Measurements from ENCODE around the gene CARS1. TPM values are rescaled to one million over a fixed set of nuclear protein-coding genes. Genes with fewer than 3 reads are reported as not detected.

The CARS1 gene
- total and polyA plus RNA-seq, 2 of the 4 experiments (the other 2 are of a cell fraction): 72.7 to 78.3 TPM

DNA sequence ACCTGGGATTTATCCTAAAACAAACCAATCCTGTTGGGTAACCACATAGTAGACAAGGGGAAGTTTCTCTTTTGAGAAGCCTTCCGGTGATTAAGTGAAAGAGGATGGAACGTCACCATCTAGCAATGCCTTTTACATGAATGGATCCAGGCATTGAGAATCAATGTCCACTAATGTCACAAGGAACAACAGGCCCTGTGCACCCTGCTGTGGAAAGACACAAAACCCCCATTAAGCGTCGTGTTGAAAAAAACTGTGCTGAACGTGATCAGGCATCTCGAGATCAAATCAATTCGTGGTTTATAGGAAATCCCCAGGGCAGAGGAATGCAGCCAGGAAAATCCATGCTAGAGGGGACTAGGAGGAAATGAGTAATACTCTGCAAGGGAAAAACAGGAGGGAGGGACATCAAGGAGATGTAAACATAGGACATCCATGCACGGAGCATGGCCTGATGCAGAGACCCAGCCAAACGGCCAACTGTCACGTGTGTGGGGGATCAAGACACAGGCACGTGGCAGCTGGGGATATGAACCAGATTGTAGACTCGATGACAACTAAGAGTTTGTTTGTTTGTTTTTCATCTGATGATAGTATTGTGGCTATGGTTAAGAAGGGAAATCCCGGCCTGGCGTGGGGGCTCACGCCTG is 38.6 kb upstream of the CARS1 start:
- Histone ChIP-seq H4K5ac (ENCODE audit: low read depth, low read length) (peak overlapping the region; percentile 74), H3K27me3 (ENCODE audit: control insufficient read depth, insufficient read depth, low read length) (no peaks in the 10 kb centered on the region), H3K14ac (replicated peaks; ENCODE audit: low read depth, low read length) (peak overlapping the region; percentile 84), H3K27ac (ENCODE audit: insufficient read depth, low read length) (peak overlapping the region; percentile 82), H2AK5ac (ENCODE audit: low read depth, low read length) (peak overlapping the region; percentile 67), H3K4me3 (ENCODE audit: insufficient read depth, low read depth, low read length) (peak overlapping the region; percentile 14; the same call in 1 of the 2 replicates), H2BK120ac (ENCODE audit: low read depth, low read length) (peak overlapping the region; percentile 95), H3K4me2 (ENCODE audit: low read depth, low read length) (peak overlapping the region; percentile 87), H3K9ac (ENCODE audit: low read depth, low read length) (no peak overlapping the region), H3K4ac (ENCODE audit: low read depth, low read length) (peak overlapping the region; percentile 92), H4K20me1 (ENCODE audit: insufficient read depth, low read length) (peaks cover 8% of the 10 kb centered on the region), H2BK20ac (ENCODE audit: low read depth, low read length) (peak overlapping the region; percentile 87; the same call in 1 of the 2 replicates), H2AK9ac (replicated peaks; ENCODE audit: low read depth, low read length, poor library complexity) (peak overlapping the region; percentile 48), H3K79me1 (ENCODE audit: low read depth in 1 of 2, low read length in 2 of 2) (peaks cover 0 to 15% of the 10 kb centered on the region in 2 experiments; a peak in 1 of 4 replicates), H4K91ac (ENCODE audit: insufficient read depth, low read depth, low read length) (peak overlapping the region; percentile 80), H3K18ac (ENCODE audit: low read depth, low read length) (peak overlapping the region; percentile 84), H2AFZ (replicated peaks; ENCODE audit: low read length, poor library complexity) (peak overlapping the region; percentile 80), H4K8ac (ENCODE audit: low read depth in 2 of 2, low read length in 2 of 2) (peak overlapping the region; percentile 5 to 86; a peak in 3 of 4 replicates), H3K23ac (ENCODE audit: low read depth, low read length) (peak overlapping the region; percentile 95; the same call in 1 of the 2 replicates), H3K9me3 (ENCODE audit: control insufficient read depth, insufficient read depth, low read length) (no peaks in the 10 kb centered on the region), H2BK5ac (ENCODE audit: low read depth, low read length, poor library complexity, severe bottlenecking) (peak overlapping the region; percentile 96), H3K56ac (ENCODE audit: extremely low read depth, insufficient read depth, low read length) (peak overlapping the region; percentile 61), H3K4me1 (ENCODE audit: control insufficient read depth, insufficient read depth, low read length) (peaks cover 9% of the 10 kb centered on the region), H2BK15ac (ENCODE audit: low read depth, low read length) (peak overlapping the region; percentile 68; the same call in 2 of the 3 replicates), H3K36me3 (ENCODE audit: control insufficient read depth, insufficient read depth, low read length) (peaks cover 50% of the 10 kb centered on the region), H3K9me1 (ENCODE audit: insufficient read depth, low read length) (no peaks in the 10 kb centered on the region)
- in situ Hi-C loops (cut with MboI; ENCODE audit: low sequenced_read_pairs): no loop called here
- no TSS peak for BruUV-seq (replicated peaks)
- ChIA-PET POLR2A (ENCODE audit: unreplicated experiment) (interaction anchor here (0.6 kb wide), 1 partner anchor 37 kb away, joined by 5 read pairs; no protein-coding TSS in a partner anchor), CTCF (no interaction called here)
- 2% methylated on average over 6 of the region's 15 CpGs; no CpG with 5 or more reads in 1 of the 2 experiments for WGBS, 2 experiments (ENCODE audit: extremely low coverage in 2 of 2, insufficient read length in 1 of 2)
- ATAC-seq (ENCODE audit: low read depth) (peak; percentile 86), DNase-seq (peak; percentile 91)
- intact Hi-C loops (cut with micrococcal nuclease): loop anchor here (1.0 kb wide), 1 partner anchor 121 kb away; no protein-coding TSS in a partner anchor
- dilution Hi-C loops (cut with HindIII; ENCODE audit: low sequenced_read_pairs, unreplicated experiment): no loop called here
- no peak for TF ChIP-seq MAFK (IDR thresholded peaks at IDR 0.05; ENCODE audit: low read depth, low read length)
- TF ChIP-seq, protein P1, sequence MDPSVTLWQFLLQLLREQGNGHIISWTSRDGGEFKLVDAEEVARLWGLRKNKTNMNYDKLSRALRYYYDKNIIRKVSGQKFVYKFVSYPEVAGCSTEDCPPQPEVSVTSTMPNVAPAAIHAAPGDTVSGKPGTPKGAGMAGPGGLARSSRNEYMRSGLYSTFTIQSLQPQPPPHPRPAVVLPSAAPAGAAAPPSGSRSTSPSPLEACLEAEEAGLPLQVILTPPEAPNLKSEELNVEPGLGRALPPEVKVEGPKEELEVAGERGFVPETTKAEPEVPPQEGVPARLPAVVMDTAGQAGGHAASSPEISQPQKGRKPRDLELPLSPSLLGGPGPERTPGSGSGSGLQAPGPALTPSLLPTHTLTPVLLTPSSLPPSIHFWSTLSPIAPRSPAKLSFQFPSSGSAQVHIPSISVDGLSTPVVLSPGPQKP (IDR thresholded peaks at IDR 0.05; ENCODE audit: borderline replicate concordance, low read depth, low read length): no peak
- TF ChIP-seq MAZ (IDR thresholded peaks at IDR 0.05; ENCODE audit: borderline replicate concordance, low read depth, low read length): peak; percentile 64; the same call in 1 of the 2 replicates
- no peak for TF ChIP-seq RCOR1 (IDR thresholded peaks at IDR 0.05; ENCODE audit: insufficient replicate concordance, low read length)
- peak; percentile 93 for TF ChIP-seq MXI1 (IDR thresholded peaks at IDR 0.05; ENCODE audit: borderline replicate concordance, low read depth, low read length)
- no peak for TF ChIP-seq RAD21 (IDR thresholded peaks at IDR 0.05; ENCODE audit: low read length)
- TF ChIP-seq POLR2A (IDR thresholded peaks at IDR 0.05; ENCODE audit: low read depth, low read length): no peak
- peak; percentile 92 for TF ChIP-seq BHLHE40 (IDR thresholded peaks at IDR 0.05; ENCODE audit: low read depth, low read length)
- TF ChIP-seq FOS (IDR thresholded peaks at IDR 0.05; ENCODE audit: low read depth, low read length): peak; percentile 48
- TF ChIP-seq, protein P2, sequence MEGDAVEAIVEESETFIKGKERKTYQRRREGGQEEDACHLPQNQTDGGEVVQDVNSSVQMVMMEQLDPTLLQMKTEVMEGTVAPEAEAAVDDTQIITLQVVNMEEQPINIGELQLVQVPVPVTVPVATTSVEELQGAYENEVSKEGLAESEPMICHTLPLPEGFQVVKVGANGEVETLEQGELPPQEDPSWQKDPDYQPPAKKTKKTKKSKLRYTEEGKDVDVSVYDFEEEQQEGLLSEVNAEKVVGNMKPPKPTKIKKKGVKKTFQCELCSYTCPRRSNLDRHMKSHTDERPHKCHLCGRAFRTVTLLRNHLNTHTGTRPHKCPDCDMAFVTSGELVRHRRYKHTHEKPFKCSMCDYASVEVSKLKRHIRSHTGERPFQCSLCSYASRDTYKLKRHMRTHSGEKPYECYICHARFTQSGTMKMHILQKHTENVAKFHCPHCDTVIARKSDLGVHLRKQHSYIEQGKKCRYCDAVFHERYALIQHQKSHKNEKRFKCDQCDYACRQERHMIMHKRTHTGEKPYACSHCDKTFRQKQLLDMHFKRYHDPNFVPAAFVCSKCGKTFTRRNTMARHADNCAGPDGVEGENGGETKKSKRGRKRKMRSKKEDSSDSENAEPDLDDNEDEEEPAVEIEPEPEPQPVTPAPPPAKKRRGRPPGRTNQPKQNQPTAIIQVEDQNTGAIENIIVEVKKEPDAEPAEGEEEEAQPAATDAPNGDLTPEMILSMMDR (conservative IDR thresholded peaks at IDR 0.05; ENCODE audit: low read depth, low read length): no peak
- TF ChIP-seq SMC3 (IDR thresholded peaks at IDR 0.05; ENCODE audit: low read depth, low read length): no peak
- TF ChIP-seq, protein P3, sequence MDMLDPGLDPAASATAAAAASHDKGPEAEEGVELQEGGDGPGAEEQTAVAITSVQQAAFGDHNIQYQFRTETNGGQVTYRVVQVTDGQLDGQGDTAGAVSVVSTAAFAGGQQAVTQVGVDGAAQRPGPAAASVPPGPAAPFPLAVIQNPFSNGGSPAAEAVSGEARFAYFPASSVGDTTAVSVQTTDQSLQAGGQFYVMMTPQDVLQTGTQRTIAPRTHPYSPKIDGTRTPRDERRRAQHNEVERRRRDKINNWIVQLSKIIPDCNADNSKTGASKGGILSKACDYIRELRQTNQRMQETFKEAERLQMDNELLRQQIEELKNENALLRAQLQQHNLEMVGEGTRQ (IDR thresholded peaks at IDR 0.05; ENCODE audit: low read depth, low read length): peak; percentile 94
- peak; percentile 60 for TF ChIP-seq CEBPB (IDR thresholded peaks at IDR 0.05; ENCODE audit: low read depth, low read length)
- TF ChIP-seq NFE2L2 (IDR thresholded peaks at IDR 0.05; ENCODE audit: low read depth, low read length): peak; percentile 8; the same call in 1 of the 2 replicates

All from IMR-90 (cell line).